HepG2 (cell line): Measurements from ENCODE around the gene CLDN15. TPM values are rescaled to one million over a fixed set of nuclear protein-coding genes. Genes with fewer than 3 reads are reported as not detected.

Experiments
- CAMTA2 ChIP-seq: sonication (generic); formaldehyde crosslinking; IDR thresholded peaks from 2 replicates; pipeline ENCODE4 v1.4.0; 2020; ENCODE audit warnings: mild to moderate bottlenecking, missing genetic modification reagents, borderline replicate concordance
- GATA4 ChIP-seq: sonication (generic); IDR thresholded peaks from 2 replicates; pipeline ENCODE4 v1.6.1; 2016; ENCODE audit warnings: antibody characterized with exemption, low read depth, borderline replicate concordance
- IRX3 ChIP-seq: sonication (generic); formaldehyde crosslinking; IDR thresholded peaks from 2 replicates; pipeline ENCODE4 v1.8.1; 2023; ENCODE audit warnings: mild to moderate bottlenecking, low read depth, missing genetic modification reagents, borderline replicate concordance
- JUN ChIP-seq: sonication (generic); formaldehyde crosslinking; IDR thresholded peaks from 2 replicates; pipeline ENCODE4 v1.4.0; 2020; ENCODE audit warnings: mild to moderate bottlenecking, missing genetic modification reagents
- MBD4 ChIP-seq: IDR thresholded peaks from 2 replicates; pipeline ENCODE4 v1.6.1; 2012; ENCODE audit warnings: low read length, inconsistent platforms, borderline replicate concordance
- NRL ChIP-seq: sonication (generic); formaldehyde crosslinking; IDR thresholded peaks from 2 replicates; pipeline ENCODE4 v1.5.0; 2020; ENCODE audit warnings: missing genetic modification reagents, mild to moderate bottlenecking, moderate library complexity, borderline replicate concordance
- PHF21A ChIP-seq: sonication (generic); formaldehyde crosslinking; IDR thresholded peaks from 2 replicates; pipeline ENCODE4 v1.5.0; 2020; ENCODE audit warnings: mild to moderate bottlenecking, missing genetic modification reagents
- SNAPC2 ChIP-seq: sonication (generic); formaldehyde crosslinking; IDR thresholded peaks from 2 replicates; pipeline ENCODE4 v1.8.1; 2022; ENCODE audit warnings: mild to moderate bottlenecking, missing genetic modification reagents
- TCF12 ChIP-seq, 2 experiments: fragments of 450-650 bp in 1 of 2; sonication (generic) in 1 of 2; formaldehyde crosslinking in 1 of 2; IDR thresholded peaks; 2 replicates each; pipeline versions ENCODE4 v1.6.1 to v1.8.0; 2017 to 2022; ENCODE audit warnings: antibody characterized with exemption in 1 of 2, mild to moderate bottlenecking in 1 of 2, missing genetic modification reagents in 1 of 2, moderate library complexity in 1 of 2
- ZNF703 ChIP-seq: sonication (generic); formaldehyde crosslinking; IDR thresholded peaks from 2 replicates; pipeline ENCODE4 v1.5.1; 2020; ENCODE audit warnings: missing genetic modification reagents, mild to moderate bottlenecking, moderate library complexity, borderline replicate concordance
- ZSCAN29 ChIP-seq: sonication (generic); formaldehyde crosslinking; conservative IDR thresholded peaks from 2 replicates; pipeline ENCODE4 v1.4.0; 2020; ENCODE audit warnings: mild to moderate bottlenecking, missing genetic modification reagents
- polyA plus RNA-seq, 8 experiments: library from polyadenylated mRNA; depleted of rRNA in 3 of 8; stranded (reverse) in 7 of 8; unstranded in 1 of 8; fragments of >200 nt; fragmentation: Illumina TruSeq in 4 of 8; extraction: Trizol in 4 of 8; gene quantifications; 2 replicates each; pipeline versions ENCODE4 v1.2.1 to v1.2.3, GENCODE V29; 2011 to 2016; ENCODE audit warnings: low read depth in 4 of 8, missing spikeins in 1 of 8, mixed read lengths in 1 of 8; ENCODE audit not compliant: insufficient read depth in 1 of 8
- total RNA-seq, 5 experiments: library from RNA; depleted of rRNA; stranded (reverse); fragments of >200 nt; fragmentation: Illumina TruSeq; extraction: Trizol; gene quantifications; 2 replicates each; pipeline ENCODE4 v1.2.3, GENCODE V29; 2016; ENCODE audit warnings: low read depth in 1 of 5
- TF ChIP-seq, protein P1 (sequence below), 2 experiments: sonication (generic) in 1 of 2; formaldehyde crosslinking in 1 of 2; IDR thresholded peaks; 2 replicates each; pipeline versions ENCODE4 v1.6.1 to v1.9.0; 2014 to 2022; ENCODE audit warnings: antibody characterized with exemption in 1 of 2, borderline replicate concordance in 1 of 2, inconsistent platforms in 1 of 2, low read depth in 1 of 2, missing genetic modification reagents in 1 of 2
- TF ChIP-seq, protein P2 (sequence below): sonication (generic); formaldehyde crosslinking; conservative IDR thresholded peaks from 2 replicates; pipeline ENCODE4 v1.4.0; 2020; ENCODE audit warnings: missing genetic modification reagents
- TF ChIP-seq, protein P3 (sequence below): sonication (generic); formaldehyde crosslinking; IDR thresholded peaks from 2 replicates; pipeline ENCODE4 v1.4.0; 2020; ENCODE audit warnings: missing genetic modification reagents
- TF ChIP-seq, protein P4 (sequence below): sonication (generic); formaldehyde crosslinking; IDR thresholded peaks from 2 replicates; pipeline ENCODE4 v1.5.0; 2020; ENCODE audit warnings: mild to moderate bottlenecking, missing genetic modification reagents

Gene CLDN15
- total and polyA plus RNA-seq, 2 of the 13 experiments (the other 11 are each of a cell fraction or from before 2014, with no cell fraction given), result 7.1 to 17.8 TPM

DNA sequence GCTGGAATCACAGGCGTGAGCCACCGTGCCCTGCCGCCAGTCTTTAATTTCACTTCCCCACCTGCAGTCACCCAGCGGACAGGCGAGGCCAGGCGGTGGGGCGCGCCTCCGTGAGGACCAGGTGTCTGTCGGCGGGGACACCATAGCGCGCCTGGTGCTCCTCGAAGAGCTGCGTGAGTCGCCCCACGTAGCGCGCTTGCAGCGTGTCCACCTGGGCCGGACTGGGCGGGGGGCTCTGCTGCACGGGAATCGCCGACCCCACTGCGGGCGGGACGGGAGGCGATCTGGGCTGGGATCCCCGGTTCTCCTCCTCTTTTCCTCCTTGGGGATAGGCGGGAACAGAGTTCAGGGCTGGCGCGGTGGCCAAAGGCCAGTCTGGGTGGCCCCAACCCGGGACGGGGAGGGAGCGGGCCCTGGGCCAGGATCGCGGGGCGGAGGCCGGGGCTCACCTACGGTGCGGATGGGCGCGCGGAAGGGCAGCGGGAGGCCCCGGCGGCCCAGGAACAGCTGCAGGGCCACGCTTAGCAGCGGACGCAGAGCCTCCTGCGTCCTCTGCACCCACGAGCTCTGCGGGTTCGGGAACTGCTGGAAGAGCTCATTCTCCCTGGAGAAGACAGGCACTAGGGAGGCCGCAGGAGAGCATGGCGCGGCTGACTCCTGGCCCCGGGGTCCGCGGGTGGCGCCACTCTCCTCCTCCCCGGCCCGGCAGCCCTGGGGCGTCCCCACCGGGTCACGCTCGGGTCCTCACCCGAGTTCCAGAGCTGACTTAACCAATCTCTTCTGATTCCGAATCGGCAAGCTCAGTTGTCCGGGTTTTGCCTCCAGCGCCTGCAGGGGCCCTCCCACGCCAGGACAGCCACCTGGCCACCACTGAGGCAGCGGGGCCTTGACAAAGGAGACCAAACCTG, 35.7 kb downstream of the CLDN15 start (continued):
- no peak for TF ChIP-seq MBD4
- TF ChIP-seq, protein P1, sequence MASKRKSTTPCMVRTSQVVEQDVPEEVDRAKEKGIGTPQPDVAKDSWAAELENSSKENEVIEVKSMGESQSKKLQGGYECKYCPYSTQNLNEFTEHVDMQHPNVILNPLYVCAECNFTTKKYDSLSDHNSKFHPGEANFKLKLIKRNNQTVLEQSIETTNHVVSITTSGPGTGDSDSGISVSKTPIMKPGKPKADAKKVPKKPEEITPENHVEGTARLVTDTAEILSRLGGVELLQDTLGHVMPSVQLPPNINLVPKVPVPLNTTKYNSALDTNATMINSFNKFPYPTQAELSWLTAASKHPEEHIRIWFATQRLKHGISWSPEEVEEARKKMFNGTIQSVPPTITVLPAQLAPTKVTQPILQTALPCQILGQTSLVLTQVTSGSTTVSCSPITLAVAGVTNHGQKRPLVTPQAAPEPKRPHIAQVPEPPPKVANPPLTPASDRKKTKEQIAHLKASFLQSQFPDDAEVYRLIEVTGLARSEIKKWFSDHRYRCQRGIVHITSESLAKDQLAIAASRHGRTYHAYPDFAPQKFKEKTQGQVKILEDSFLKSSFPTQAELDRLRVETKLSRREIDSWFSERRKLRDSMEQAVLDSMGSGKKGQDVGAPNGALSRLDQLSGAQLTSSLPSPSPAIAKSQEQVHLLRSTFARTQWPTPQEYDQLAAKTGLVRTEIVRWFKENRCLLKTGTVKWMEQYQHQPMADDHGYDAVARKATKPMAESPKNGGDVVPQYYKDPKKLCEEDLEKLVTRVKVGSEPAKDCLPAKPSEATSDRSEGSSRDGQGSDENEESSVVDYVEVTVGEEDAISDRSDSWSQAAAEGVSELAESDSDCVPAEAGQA (IDR thresholded peaks at IDR 0.05; ENCODE audit: low read depth), result 0 out of 2 replicates have a peak, but pooled peaks have one; percentile 41
- TF ChIP-seq, protein P1 (CRISPR knock-in tag; IDR thresholded peaks at IDR 0.05; ENCODE audit: borderline replicate concordance), result no peak
- TF ChIP-seq TCF12 (IDR thresholded peaks at IDR 0.05), result no peak
- peak; percentile 93 for TF ChIP-seq TCF12 (CRISPR knock-in tag; IDR thresholded peaks at IDR 0.05)
- TF ChIP-seq, protein P2, sequence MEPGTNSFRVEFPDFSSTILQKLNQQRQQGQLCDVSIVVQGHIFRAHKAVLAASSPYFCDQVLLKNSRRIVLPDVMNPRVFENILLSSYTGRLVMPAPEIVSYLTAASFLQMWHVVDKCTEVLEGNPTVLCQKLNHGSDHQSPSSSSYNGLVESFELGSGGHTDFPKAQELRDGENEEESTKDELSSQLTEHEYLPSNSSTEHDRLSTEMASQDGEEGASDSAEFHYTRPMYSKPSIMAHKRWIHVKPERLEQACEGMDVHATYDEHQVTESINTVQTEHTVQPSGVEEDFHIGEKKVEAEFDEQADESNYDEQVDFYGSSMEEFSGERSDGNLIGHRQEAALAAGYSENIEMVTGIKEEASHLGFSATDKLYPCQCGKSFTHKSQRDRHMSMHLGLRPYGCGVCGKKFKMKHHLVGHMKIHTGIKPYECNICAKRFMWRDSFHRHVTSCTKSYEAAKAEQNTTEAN, result 0 out of 2 replicates have a peak, but pooled peaks have one; percentile 33
- no peak for TF ChIP-seq ZSCAN29 (CRISPR knock-in tag)
- TF ChIP-seq, protein P3, sequence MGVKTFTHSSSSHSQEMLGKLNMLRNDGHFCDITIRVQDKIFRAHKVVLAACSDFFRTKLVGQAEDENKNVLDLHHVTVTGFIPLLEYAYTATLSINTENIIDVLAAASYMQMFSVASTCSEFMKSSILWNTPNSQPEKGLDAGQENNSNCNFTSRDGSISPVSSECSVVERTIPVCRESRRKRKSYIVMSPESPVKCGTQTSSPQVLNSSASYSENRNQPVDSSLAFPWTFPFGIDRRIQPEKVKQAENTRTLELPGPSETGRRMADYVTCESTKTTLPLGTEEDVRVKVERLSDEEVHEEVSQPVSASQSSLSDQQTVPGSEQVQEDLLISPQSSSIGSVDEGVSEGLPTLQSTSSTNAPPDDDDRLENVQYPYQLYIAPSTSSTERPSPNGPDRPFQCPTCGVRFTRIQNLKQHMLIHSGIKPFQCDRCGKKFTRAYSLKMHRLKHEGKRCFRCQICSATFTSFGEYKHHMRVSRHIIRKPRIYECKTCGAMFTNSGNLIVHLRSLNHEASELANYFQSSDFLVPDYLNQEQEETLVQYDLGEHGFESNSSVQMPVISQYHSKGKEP (CRISPR knock-in tag), result no peak
- TF ChIP-seq, protein P4, sequence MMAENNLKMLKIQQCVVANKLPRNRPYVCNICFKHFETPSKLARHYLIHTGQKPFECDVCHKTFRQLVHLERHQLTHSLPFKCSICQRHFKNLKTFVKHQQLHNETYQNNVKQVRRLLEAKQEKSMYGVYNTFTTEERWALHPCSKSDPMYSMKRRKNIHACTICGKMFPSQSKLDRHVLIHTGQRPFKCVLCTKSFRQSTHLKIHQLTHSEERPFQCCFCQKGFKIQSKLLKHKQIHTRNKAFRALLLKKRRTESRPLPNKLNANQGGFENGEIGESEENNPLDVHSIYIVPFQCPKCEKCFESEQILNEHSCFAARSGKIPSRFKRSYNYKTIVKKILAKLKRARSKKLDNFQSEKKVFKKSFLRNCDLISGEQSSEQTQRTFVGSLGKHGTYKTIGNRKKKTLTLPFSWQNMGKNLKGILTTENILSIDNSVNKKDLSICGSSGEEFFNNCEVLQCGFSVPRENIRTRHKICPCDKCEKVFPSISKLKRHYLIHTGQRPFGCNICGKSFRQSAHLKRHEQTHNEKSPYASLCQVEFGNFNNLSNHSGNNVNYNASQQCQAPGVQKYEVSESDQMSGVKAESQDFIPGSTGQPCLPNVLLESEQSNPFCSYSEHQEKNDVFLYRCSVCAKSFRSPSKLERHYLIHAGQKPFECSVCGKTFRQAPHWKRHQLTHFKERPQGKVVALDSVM (CRISPR knock-in tag), result peak; percentile 83
- peak; percentile 67 for TF ChIP-seq PHF21A (CRISPR knock-in tag)
- peak; percentile 82 for TF ChIP-seq SNAPC2 (CRISPR knock-in tag)
- TF ChIP-seq CAMTA2 (CRISPR knock-in tag), result peak; percentile 81; the same call in 1 of the 2 replicates
- peak; percentile 46; the same call in 1 of the 2 replicates for TF ChIP-seq GATA4
- TF ChIP-seq JUN (CRISPR knock-in tag), result no peak
- peak; percentile 69 for TF ChIP-seq NRL
- TF ChIP-seq IRX3, result 0 out of 2 replicates have a peak, but pooled peaks have one; percentile 34
- TF ChIP-seq ZNF703 (CRISPR knock-in tag), result no peak
